IPS DF 4.7 (cell line): ENCODE results near the gene SNX5.
A peak's percentile ranks its signal among the peaks of the same experiment; 100 is the strongest.

ENCODE experiments used
- DNase-seq: peaks from one replicate; pipeline ENCODE4 v3.0.0-alpha.2; 2013; ENCODE audit warnings: low spot score; ENCODE audit errors: extremely low read depth

The SNX5 gene

GRCh38 chr20:17917832-17918618 is 50.6 kb downstream of the SNX5 start:
- DNase-seq = no peak

- DNase-seq = no peak
These were observed 52.1 kb downstream of the SNX5 start for GRCh38 chr20:17916433-17916891.

GRCh38 chr20:17914957-17915356 is 53.6 kb downstream of the SNX5 start:
- DNase-seq = no peak

- DNase-seq = no peak
These were observed 55.7 kb downstream of the SNX5 start for GRCh38 chr20:17912916-17913315.

- no peak for DNase-seq
These were observed 56.7 kb downstream of the SNX5 start for GRCh38 chr20:17911927-17912326.

- no peak for DNase-seq
These were observed 57.7 kb downstream of the SNX5 start for GRCh38 chr20:17910828-17911294.

- no peak for DNase-seq
These were observed 58.7 kb downstream of the SNX5 start for GRCh38 chr20:17909869-17910321.

GRCh38 chr20:17905544-17905943 is 63.0 kb downstream of the SNX5 start:
- no peak for DNase-seq

GRCh38 chr20:17904027-17904426 is 64.6 kb downstream of the SNX5 start:
- no peak for DNase-seq

- DNase-seq = no peak
These were observed 66.0 kb downstream of the SNX5 start for GRCh38 chr20:17902531-17903083.

GRCh38 chr20:17901971-17902370 is 66.6 kb downstream of the SNX5 start:
- no peak for DNase-seq

GRCh38 chr20:17898548-17898994 is 70.0 kb downstream of the SNX5 start:
- DNase-seq = peak; percentile 64

GRCh38 chr20:17897566-17898307 is 70.9 kb downstream of the SNX5 start:
- DNase-seq = no peak

- DNase-seq = no peak
These were observed 71.7 kb downstream of the SNX5 start for GRCh38 chr20:17896771-17897369.

GRCh38 chr20:17896193-17896723 is 72.3 kb downstream of the SNX5 start:
- DNase-seq = no peak

GRCh38 chr20:17895641-17896171 is 72.9 kb downstream of the SNX5 start:
- no peak for DNase-seq

- DNase-seq = no peak
These were observed 75.1 kb downstream of the SNX5 start for GRCh38 chr20:17893445-17893844.

GRCh38 chr20:17892189-17892938 is 76.2 kb downstream of the SNX5 start:
- DNase-seq = no peak
